DMS114 treated with DMSO at 0.1 percent for 48 hours (cell line): ENCODE data around the gene TLE3.

Experiments
- DNase-seq: peaks from one replicate; lab custom pipeline; 2025; ENCODE audit not compliant: unreplicated experiment; lab: John Stamatoyannopoulos, UW

Gene TLE3

DNA sequence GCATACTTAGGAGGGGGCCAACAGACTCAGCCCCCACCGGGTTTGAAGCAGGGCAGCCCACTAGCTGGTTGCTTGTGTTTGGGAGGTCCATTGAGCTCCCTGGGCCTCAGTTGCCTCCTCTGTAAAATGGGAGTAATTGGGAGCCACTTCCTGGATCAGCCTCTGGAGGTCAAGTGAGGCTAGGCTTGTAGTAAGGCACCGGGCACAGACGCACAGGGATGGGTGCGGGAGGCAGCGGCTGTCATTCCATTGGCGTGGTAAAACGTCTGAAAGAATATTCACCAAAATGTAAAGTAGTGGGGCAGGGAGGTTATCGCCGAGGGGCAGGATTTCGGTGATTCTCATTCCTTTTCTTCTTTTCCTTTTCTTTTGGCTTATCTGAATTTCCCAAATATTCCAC, 64.6 kb downstream of the TLE3 start:
- DNase-seq, result no peak

GRCh38 chr15:70032509-70032908, 65.2 kb downstream of the TLE3 start:
- no peak for DNase-seq

DNA sequence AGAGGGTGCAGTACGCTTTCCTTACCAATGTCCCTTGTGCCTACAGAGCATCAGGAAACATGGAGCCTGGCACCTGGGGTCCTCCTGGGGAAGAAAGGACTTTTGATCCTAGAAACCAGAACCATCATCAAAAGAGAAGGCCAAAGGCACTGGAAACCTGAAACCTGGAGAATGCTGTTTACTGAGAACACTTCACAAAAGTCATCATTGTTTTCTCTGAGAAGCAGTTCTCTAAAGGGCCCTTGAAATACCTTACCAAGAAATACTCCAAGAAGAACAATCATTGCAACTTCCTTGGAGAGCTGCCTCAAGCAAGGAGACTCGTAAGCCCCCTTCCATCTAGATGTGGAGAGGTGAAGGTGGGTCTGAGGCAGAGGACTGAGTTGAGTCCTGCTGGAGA, 66.0 kb downstream of the TLE3 start:
- no peak for DNase-seq

- DNase-seq, result no peak
These were observed 66.5 kb downstream of the TLE3 start for GRCh38 chr15:70031261-70031660.

- no peak for DNase-seq
These were observed 66.9 kb downstream of the TLE3 start for GRCh38 chr15:70030851-70031250.

GRCh38 chr15:70029297-70029701, 68.4 kb downstream of the TLE3 start:
- DNase-seq, result no peak

GRCh38 chr15:70027518-70027917, 70.2 kb downstream of the TLE3 start:
- DNase-seq, result no peak

DNA sequence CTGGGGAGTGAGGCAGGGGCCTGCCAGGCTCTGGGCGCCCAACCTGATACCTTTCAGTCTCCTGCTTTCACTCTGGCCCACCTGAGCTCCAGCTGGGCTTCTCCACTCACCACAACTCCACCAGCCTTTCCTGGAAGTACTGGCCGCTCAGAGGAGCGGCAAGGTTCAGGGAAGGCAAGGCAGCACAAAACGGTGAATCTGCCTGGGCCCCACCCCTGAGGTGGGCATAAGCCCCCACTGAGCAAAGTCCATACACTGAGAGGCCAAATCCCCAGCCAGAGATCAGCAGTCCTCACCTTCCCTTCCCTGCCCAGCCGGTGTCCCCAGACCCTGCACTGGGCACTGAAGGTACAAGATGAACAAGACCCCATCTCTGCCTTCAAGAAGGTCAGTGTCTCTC, 70.7 kb downstream of the TLE3 start:
- DNase-seq, result no peak

GRCh38 chr15:70025413-70026296, 72.1 kb downstream of the TLE3 start:
- DNase-seq, result no peak

GRCh38 chr15:70024521-70024920, 73.2 kb downstream of the TLE3 start:
- DNase-seq, result no peak

- no peak for DNase-seq
These were observed 73.8 kb downstream of the TLE3 start for GRCh38 chr15:70023769-70024491.

DNA sequence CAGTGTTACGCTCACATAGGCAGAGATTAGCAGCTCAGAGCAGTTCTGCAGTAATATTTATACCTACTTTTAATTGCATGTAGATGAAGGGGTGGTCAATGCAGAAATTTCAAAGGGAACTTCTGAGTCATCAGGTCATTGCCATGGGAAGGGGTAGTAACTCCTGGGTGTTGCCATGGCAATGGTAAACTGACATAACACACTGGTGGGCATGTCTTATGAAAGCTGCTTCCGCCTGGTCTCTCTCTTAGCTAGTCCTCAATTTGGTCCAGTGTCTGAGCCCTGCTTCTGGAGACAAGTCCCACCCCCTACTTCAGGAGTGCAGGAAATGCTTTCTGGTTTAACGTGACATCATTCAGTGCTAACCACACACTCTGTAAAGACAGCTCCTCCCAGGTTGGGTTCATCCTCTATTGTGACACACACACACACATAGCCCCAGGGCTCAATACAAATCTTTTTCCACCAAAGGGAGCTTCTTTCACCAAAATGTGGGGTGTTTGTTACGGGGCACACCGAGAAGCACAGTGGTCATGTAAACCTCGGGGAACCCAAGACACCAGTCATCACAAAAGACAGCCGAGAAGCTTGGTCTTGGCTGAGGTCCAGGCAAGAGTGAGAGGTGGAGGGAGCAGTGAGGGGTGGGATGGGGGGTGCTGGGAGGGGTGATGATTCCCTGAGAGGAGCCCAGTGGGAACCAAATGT, 74.5 kb downstream of the TLE3 start:
- DNase-seq, result no peak

DNA sequence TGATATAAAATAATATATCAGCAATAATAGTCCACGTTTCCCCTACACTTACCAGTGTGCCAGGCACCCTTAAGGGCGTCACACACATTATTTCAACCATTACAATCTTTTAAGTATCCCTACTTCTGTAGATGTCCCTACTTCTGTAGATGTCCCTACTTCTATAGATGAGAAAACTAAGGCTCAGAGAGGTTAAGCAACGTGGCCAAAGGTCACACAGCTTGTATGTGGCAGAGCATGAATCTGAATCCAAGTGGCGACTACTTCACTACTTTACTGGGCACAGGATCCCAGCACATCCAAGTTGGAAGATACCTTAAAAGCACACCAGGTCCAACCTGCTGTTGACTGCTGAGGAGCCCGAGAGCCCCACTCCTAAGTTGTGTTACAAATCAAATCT, 77.5 kb downstream of the TLE3 start:
- DNase-seq, result no peak

DNA sequence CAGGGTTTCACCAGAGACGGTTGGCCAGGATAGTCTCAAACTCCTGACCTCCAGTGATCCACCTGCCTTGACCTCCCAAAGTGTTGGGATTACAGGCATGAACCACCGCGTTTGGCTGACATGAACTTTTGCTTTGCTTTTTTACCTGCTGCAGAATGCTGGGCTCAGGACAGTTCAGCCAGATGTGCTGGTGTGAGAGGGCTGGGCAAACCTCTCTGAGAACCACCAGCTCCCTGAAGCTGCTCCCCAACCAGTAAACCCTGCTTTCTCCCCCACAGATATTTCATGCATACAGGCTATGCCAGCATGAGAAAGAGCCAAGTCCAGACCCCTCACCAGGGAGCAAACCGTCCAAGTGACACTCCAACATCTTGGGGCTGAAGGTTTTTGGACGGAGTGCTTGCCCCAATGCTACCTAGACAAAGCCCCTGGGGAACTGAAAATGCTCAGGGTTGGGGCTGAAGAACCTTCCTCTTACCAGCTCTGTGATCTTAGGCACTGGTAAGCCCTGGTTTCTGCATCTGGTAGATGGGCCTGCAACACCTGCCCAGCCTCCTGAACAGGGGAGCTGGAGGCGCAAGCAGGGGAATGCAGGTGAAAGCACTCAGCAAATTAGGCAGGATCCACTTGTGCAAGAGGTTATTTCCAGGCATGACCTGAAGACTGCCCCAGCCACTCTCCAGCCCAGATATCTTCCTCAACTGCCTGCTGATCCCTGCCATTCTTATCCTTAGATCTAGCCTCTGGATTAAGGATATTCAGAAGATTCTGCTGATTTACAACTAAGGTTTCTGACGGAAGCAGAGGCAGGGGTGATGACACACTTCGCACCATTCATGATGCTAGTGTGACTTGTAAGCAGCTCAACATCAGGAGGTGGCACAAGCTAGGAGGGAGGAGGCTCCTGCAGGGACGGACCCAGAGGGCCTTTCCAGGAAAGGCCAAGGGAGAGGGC, 78.8 kb downstream of the TLE3 start:
- DNase-seq, result no peak

GRCh38 chr15:70017801-70018200, 79.9 kb downstream of the TLE3 start:
- no peak for DNase-seq

- DNase-seq, result no peak
These were observed 80.7 kb downstream of the TLE3 start for GRCh38 chr15:70017025-70017424.

DNA sequence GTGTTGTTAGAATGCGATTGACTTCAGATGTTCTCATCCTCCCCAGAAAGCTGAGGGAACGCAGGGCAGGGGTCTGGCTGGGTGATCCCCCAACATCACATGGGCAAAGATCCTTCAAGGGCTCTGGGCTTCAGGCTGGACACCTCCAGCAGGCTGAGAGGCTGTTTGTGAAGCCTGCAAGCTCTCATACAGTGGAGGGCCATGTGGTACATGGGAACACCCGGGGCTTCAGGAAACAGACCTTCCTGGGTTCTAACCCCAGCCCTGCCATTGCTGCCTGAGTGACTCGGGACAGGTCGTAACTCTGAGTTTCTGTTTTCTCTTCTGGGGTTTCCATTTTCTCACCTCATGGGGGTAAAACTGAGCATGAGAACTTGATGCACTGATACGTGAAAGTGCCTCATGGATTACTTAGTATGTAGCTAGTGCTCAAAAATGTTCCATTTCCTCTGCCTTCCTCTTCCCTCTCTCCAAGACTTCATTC, 81.2 kb downstream of the TLE3 start:
- no peak for DNase-seq

DNA sequence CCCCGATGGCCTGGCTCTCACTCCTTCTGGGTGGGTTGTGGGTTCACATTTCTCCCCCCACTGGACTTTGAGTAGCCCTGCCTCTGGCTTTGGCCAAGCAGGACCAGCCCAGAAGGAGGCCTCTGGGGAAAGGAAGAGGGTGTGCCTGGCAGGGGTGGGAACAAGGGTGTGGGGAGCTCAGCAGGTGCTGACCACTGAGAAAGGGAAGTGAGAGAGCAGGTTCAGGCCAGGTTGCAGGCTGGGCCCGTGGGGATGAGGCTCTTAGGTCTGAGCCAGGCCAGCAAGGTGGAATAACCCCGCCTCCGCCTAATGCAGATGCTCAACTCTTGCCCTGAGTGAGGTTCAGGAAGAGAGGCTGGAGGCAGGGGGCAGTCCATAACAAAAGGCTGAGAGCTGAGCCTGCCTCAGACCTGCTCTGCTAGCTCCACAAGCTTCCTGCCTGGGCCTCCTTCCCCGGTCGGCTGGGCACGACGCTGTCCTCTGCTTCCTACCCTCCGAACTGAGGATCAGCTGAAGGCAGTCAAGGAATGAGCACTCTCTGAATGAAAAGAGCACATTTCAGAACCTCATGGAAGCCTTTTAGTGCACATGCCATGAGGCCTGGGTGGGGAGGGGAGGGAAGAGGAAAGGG, 82.7 kb downstream of the TLE3 start:
- DNase-seq, result no peak

DNA sequence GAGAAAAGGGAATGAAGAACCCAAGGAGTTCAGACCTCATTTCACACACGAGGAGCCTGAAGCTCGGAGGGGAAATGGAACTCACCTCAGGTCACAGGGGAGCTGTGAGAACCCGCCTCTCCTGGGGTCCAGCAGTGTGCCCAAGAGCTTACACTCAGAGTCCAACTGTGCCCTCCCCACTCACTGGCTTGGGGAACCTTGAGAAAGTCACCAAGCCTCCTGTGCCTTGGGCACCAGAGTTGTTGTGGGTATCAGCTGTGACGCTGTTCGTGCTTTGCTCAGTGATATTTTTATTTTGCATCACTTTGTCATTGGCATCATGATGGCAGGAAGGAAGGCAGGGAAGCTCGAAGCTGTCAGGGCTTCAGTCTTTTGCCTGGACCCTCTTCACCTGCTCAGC, 83.4 kb downstream of the TLE3 start:
- no peak for DNase-seq
